NCI-H2081 treated with DMSO at 0.1 percent for 48 hours (cell line): ENCODE measurements around the gene CTTN.

ENCODE experiments used
- DNase-seq: peaks from one replicate; lab custom pipeline; 2025; lab: John Stamatoyannopoulos, UW

CTTN gene

GRCh38 chr11:70456921-70457532 lies 58.7 kb downstream of the CTTN start:
- DNase-seq: no peak

DNA sequence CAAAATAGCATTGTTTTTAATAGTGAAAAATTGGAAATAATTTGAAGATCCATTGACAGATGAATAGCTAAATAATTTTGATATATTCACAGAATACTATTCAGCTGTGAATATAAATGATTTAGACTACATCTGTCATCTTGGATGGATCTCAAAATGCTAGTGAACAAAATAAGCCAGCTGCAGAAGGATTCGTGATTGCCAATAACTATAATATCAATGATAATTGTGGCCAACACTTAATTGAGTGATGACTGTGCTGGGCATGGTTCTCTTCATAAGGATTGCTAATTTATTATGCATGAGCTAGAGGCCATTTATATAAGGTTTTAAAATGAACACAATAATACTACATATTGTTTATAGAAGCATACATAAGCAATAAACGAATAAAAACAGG lies 60.4 kb downstream of the CTTN start:
- DNase-seq: no peak

DNA sequence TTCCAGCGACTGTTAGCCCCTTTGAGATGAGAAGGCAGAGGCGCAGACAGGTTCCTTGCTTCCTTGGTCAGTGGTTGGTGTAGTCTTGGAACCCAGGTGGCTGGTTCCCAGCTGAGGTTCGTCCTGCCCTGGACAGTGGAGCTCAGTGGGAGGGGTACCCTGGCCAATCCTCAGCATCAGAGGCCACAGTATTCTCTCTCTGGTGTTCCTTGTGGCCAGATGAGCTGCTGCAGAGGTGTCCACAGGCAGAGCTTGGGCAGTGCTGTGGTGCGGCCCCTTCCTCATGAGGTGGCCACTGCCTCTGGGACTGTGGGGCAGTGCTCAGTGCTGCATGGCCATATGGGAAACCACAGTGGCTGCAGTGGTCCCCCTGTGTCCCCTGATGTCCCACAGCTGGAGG lies 61.8 kb downstream of the CTTN start:
- DNase-seq: no peak

DNA sequence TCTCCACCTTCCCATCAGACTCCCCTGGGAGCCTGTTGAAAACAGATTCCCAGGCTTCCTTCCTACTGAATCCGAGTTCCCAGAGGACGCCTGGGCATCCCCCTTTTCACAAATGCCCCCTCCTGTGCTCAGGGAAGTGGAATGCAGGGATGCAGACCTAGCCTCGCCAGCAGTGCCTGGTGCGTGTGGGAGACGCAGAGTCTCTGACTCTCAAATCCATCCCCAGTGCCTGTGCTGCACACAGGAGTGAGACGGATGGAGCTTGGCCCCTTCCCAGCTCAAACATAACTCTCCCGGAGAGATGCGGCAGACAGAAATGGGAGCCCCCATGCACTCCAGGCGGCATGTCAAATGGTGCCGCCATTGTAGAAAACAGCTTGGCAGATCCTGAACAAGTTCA lies 62.6 kb downstream of the CTTN start:
- no peak for DNase-seq

DNA sequence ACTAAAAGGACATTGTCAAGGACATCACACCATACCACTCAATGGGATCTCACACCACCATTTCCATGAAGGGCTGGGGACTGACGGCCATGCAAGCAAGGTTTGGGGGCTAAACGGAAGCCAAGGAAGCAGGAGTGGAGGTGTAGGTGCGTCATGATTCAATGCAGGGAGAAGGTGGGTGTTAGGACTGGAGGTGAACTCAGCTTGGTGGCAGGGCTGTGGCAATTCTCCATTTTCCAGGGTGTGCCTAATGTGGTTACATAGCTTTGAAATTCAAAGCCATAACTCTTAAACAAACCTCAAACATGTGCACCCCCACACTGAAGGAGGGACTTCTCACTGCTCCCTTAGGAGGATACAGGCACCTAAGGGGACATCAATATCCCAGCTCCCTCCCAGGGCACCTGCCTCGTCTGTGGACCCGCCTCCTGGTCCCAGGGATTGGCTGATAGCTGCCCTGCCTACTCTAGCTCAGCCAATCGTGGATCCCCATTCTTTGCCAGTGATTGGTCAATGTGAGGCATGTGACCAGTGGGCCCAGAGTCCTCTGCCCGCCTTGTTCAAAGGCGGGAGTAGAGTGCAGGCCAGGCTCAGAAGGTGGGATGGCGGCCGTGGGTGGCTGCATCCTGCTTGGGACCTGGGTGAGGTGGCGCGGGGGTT lies 64.6 kb downstream of the CTTN start:
- no peak for DNase-seq

DNA sequence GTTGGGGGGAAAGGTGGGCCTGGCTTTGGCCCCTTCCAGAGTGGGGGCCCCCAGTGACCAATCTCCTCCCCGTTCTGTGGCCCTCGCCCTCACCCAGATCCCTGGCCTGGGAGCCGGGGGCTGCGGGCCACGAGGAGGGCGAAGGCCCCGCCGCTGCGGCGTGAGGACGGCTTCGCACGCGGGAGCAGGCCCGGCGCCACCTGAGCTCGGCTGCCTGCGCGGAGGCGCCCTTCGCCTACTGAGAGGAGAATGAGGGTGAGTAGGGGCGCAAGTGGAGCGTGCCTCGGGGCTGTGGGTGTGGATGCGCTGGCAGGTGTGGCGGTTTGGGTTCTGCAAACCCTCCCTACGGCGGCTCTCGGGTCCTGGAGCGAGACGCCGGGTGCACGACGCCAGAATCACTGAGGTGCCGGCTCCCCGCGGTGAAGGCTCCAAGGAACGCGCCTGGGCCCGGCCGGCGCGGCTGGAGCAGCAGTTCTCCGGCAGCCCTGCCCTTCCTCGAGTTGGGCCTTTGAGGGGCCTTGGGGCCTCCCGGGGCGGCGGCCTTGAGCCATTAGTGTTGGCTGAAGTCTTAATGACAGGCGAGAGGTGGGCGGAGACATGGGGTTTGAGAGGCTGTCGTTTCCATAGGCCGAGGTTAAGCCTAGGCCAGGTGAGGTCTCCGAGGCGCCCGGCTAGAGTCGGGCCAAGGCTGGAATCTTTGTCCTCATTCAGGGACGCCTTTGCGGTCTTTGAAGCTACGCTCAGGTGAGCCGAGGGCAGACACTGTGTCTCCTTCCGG lies 65.3 kb downstream of the CTTN start:
- DNase-seq: no peak

DNA sequence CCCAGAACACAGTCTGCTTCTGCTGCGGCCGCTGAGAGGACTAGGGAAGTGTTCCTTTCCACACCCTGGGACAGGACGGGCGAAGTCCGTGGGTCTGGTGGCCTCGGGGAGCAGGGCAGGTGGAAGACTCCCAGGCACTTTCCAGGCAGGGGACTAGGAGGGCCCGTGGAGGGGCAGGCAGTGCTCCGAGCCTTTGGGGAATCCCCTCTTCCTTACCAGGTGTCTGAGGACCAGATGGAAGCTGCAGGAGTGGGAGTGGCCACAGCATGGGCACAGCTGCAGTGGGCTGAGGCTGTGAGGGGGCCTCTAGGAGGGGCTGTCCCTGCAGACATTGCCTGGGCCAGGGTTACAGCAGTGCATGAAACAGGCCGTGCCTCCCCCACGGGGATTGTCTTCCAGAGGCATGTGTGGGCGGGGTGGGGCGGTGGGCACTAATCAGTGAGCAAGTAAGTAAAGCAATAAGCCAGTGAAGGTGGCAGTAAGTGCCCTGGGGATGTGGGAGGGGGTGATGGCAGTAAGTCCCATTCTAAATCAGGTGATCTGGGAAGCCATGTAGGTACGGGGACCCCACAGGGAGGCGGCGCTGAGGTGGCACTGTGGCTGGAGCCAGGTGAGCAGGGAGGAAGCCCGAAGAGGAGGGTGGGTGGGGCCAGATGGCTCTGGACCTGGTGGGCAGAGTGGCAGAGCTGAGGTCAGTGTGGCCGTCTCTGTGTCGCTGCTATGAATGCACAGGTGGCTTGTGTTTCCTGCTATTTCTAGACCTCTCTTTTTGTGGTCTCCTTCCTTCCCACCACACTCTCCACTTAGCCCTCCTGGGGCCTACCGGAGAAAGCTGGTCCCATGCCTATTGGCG lies 66.4 kb downstream of the CTTN start:
- DNase-seq: no peak

- DNase-seq: no peak
Measured at GRCh38 chr11:70466154-70466553, 67.8 kb downstream of the CTTN start.

DNA sequence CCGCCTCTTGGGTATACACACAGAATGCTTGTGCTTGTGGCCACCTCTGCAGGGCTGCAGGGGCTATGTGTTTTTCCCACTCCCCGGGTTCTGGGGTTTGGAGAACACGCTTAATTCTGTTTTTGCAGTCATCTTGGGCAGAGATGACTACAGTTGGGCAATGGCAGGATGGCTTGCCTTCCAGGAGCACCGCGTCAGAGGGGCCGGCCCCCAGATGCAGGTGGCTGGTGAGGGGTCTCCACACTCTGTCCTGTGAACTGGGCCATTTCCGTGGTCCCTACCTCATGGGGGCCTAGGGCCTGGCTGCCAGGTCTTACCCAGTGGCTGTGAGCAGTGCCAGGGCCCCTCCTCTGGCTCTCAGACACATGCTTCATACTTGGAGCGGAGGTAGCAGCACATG lies 68.3 kb downstream of the CTTN start:
- no peak for DNase-seq

GRCh38 chr11:70467201-70468085 lies 69.1 kb downstream of the CTTN start:
- no peak for DNase-seq

GRCh38 chr11:70468256-70469195 lies 70.2 kb downstream of the CTTN start:
- DNase-seq: no peak

DNA sequence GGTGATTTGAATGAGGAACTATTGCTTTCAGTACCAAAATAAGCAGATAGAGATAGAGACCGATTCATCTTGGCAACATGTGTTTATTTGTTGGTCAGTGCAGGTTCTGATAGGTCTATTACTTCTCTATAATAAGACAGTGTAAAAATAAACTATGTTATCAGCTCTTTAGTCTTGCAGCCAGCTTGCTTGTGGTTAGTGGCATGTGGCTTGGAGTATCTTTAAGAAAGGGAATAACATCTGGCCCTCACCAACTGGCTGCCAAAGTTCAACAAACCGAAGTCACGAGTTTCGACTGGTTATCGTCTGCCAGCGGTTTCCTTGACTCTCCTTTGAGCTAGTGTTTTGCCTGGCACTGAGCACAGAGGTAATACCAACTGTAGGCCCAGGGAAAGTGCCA lies 71.8 kb downstream of the CTTN start:
- DNase-seq: no peak

- no peak for DNase-seq
Measured at GRCh38 chr11:70471254-70471653, 72.9 kb downstream of the CTTN start.

DNA sequence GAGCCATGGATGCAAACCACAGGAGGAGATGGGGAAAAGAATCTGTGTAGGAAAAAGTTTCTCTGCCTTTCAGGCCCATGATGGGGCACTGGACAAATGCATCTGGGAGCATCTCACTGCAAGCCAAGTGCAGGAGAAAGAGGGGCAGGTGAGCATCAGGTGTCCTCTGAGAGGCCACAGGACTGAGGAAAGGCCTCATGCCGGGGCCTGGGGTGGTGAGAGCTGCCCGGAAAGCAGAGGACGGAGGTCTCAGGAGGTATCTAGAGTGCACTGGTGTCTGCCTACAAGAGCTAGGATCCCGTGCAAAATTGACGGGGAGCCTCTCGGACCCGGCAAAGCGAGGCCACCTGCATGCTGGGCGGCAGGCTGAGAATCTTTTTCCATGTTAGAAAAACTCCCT lies 73.9 kb downstream of the CTTN start:
- DNase-seq: no peak

DNA sequence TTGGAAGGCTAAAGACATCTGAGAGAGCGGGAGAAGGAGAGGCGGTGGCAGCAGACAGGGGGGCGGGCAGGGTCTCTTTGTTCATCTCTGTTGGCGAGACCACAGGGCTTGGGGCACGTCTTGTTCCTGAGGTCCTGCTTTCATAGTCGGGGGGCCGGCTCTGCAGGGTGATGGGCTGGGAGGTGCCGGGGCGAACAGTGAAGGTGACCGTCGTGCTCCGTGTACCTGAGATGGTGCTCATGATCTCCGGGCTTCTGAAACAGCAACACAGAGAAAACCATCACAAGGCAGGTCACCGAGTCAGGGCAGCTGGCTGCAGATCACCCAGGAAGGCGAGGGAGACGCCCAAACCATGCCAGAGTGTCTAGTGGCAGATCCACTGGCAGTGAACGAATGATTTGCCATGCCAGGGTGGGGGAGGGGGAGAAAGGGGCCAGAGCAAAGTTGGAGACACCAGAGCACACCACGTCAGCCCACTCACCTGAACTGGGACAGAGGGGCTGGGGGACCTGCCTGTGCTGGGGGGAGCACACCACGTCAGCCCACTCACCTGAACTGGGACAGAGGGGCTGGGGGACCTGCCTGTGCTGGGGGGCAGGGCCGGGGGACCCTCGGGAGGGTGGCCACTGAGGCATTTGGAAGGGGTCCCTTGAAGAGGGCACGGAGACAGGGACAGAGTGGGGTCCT lies 75.0 kb downstream of the CTTN start:
- DNase-seq: no peak

- DNase-seq: no peak
Measured at GRCh38 chr11:70473873-70474690, 75.8 kb downstream of the CTTN start.

DNA sequence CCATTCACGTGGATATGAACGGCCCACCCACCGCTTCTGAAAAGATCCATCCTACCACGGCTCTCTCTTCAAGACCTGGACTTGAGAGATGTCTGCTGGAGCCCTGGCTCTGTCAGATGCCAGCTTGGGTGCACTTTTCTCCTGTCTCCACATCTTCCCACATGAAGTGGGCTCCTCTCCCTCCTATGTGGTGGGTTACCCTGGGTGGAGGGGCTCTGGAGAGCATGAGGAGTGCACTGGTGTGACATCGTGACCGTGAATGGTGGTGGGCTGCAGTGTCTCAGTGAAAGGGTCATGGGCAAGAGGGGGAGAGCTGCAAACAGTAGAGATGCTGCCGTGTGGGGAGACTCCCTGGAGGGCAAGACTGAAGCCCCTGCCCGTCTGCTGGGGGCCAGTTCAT lies 76.4 kb downstream of the CTTN start:
- DNase-seq: no peak

DNA sequence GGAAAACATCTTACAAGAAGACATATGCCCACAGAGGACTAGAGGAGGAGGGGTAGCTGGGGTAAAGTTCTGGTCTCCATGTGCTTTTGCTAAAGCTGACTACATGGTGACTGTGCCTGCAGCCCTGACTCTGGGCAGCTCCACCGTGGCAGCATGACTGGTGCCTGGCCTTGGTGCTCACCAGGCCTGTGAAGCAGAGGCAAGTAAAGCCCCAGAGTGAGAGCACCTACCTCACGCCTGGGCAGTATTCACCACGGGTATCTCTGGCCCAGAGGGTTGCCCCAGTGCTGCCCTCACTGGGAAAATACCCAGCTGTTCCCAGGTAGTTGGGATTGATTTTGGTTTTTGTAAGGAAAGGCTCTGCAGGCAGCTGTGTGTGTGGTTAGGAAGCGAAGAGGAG lies 78.3 kb downstream of the CTTN start:
- no peak for DNase-seq

- no peak for DNase-seq
Measured at GRCh38 chr11:70477176-70477575, 78.8 kb downstream of the CTTN start.
